Caco-2 (cell line): ENCODE data around the gene NAV3. TPM values are rescaled to one million over a fixed set of nuclear protein-coding genes. Genes with fewer than 3 reads are reported as not detected.

Experiments
- BruUV-seq: library from RNA; stranded (reverse); fragments of 400-500 nt; replicated peaks from 2 replicates; lab custom pipeline; 2021; lab: Mats Ljungman, UMichigan
- CTCF ChIA-PET: fragments of 300-600 bp; sonication (Branson Sonifier 250); formaldehyde crosslinking; loops from one replicate; lab custom pipeline; 2022; ENCODE audit warnings: antibody characterized with exemption; lab: Charles Lee
- POLR2A ChIA-PET: fragments of 300-600 bp; sonication (Branson Sonifier 250); formaldehyde crosslinking; loops from one replicate; lab custom pipeline; 2022; ENCODE audit warnings: antibody characterized with exemption; lab: Charles Lee
- DNase-seq, 2 experiments: peaks; one replicate each; pipeline versions ENCODE4 v3.0.0 to v3.0.0-alpha.2; 2020 to 2022
- H3K27me3 ChIP-seq: replicated peaks from 2 replicates; pipeline ENCODE4 v1.6.0; 2011; ENCODE audit warnings: low read length; ENCODE audit not compliant: control insufficient read depth, insufficient read depth
- H3K36me3 ChIP-seq: 2 replicates; pipeline ENCODE4 v1.5.1; 2011; ENCODE audit warnings: low read length; ENCODE audit not compliant: control insufficient read depth, insufficient read depth
- H3K4me1 ChIP-seq: fragments of 250-450 bp; sonication (Bioruptor Pico); 2 replicates; pipeline ENCODE4 v1.5.1; 2020; ENCODE audit warnings: mild to moderate bottlenecking
- H3K4me3 ChIP-seq: 2 replicates; pipeline ENCODE4 v1.5.1; 2011; ENCODE audit warnings: low read depth, mild to moderate bottlenecking, control low read depth, low read length
- H3K9me3 ChIP-seq: fragments of 250-450 bp; sonication (Bioruptor Pico); 2 replicates; pipeline ENCODE4 v1.5.1; 2020; ENCODE audit warnings: mild to moderate bottlenecking, moderate library complexity
- H3K27ac Mint-ChIP-seq: one replicate; pipeline ENCODE4 v1.8.0; 2022; ENCODE audit warnings: mixed read lengths; ENCODE audit not compliant: unreplicated experiment
- H3K27me3 Mint-ChIP-seq: one replicate; pipeline ENCODE4 v1.8.0; 2022; ENCODE audit warnings: mixed read lengths; ENCODE audit not compliant: insufficient read depth, unreplicated experiment
- H3K36me3 Mint-ChIP-seq: one replicate; pipeline ENCODE4 v1.8.0; 2022; ENCODE audit warnings: mild to moderate bottlenecking, mixed read lengths; ENCODE audit not compliant: insufficient read depth, unreplicated experiment
- H3K4me1 Mint-ChIP-seq: one replicate; pipeline ENCODE4 v1.8.0; 2022; ENCODE audit warnings: low read depth, mixed read lengths; ENCODE audit not compliant: unreplicated experiment
- H3K4me3 Mint-ChIP-seq: one replicate; pipeline ENCODE4 v1.8.0; 2022; ENCODE audit warnings: mild to moderate bottlenecking, moderate library complexity, mixed read lengths; ENCODE audit not compliant: unreplicated experiment
- H3K9me3 Mint-ChIP-seq: one replicate; pipeline ENCODE4 v1.8.0; 2022; ENCODE audit warnings: mixed read lengths; ENCODE audit not compliant: unreplicated experiment
- CTCF ChIP-seq, 2 experiments: fragments of 200-600 bp in 1 of 2; IDR thresholded peaks; 1 replicate in 1 of 2; 2 replicates in 1 of 2; pipeline versions ENCODE4 v1.5.1 to v1.8.0; 2011 to 2022; ENCODE audit warnings: antibody characterized with exemption in 1 of 2, control low read depth in 1 of 2, inconsistent platforms in 1 of 2, low read depth in 1 of 2, low read length in 1 of 2, mild to moderate bottlenecking in 1 of 2, moderate library complexity in 1 of 2; ENCODE audit not compliant: insufficient read depth in 1 of 2, severe bottlenecking in 1 of 2, unreplicated experiment in 1 of 2
- intact Hi-C: fragments of 100-400 bp; cut with micrococcal nuclease; formaldehyde crosslinking; loops from one replicate; pipeline ENCODE4 v1.10.0; 2022; ENCODE audit not compliant: unreplicated experiment
- total RNA-seq: library from RNA; stranded (reverse); gene quantifications from 2 replicates; pipeline ENCODE4 v1.2.3, GENCODE V29; 2022

The NAV3 gene
- total RNA-seq, 1 experiment from 2014 or later, result 0.45 TPM

- DNase-seq, result no peak
- ChIA-PET CTCF (no interaction called here), POLR2A (no interaction called here)
- H3K27me3 ChIP-seq, result no peaks in the 10 kb centered on the region
- peaks cover 7% of the 10 kb centered on the region for H3K27me3 Mint-ChIP-seq
- no peaks in the 10 kb centered on the region for H3K4me1 Mint-ChIP-seq
- no peak overlapping the region for H3K27ac Mint-ChIP-seq
- H3K9me3 ChIP-seq, result no peaks in the 10 kb centered on the region
- TF ChIP-seq CTCF (IDR thresholded peaks at IDR 0.05; ENCODE audit: insufficient read depth in 1 of 2, low read depth in 1 of 2, low read length in 1 of 2, severe bottlenecking in 1 of 2, unreplicated experiment in 1 of 2), result no peak
- H3K36me3 ChIP-seq, result no peaks in the 10 kb centered on the region
- no peaks in the 10 kb centered on the region for H3K4me1 ChIP-seq
- no TSS peak for BruUV-seq
- H3K9me3 Mint-ChIP-seq, result no peaks in the 10 kb centered on the region
- H3K36me3 Mint-ChIP-seq, result no peaks in the 10 kb centered on the region
- no peak overlapping the region for H3K4me3 ChIP-seq
- H3K4me3 Mint-ChIP-seq, result no peak overlapping the region
- intact Hi-C loops, result no loop called here
These were observed 88.8 kb downstream of the NAV3 start for GRCh38 chr12:77919450-77919849.

GRCh38 chr12:77923882-77924281, 93.2 kb downstream of the NAV3 start:
- no TSS peak for BruUV-seq
- CTCF ChIA-PET, result no interaction called here
- POLR2A ChIA-PET, result no interaction called here
- Mint-ChIP-seq H3K27ac (no peak overlapping the region), H3K4me3 (no peak overlapping the region), H3K36me3 (no peaks in the 10 kb centered on the region), H3K4me1 (no peaks in the 10 kb centered on the region), H3K27me3 (no peaks in the 10 kb centered on the region), H3K9me3 (no peaks in the 10 kb centered on the region)
- H3K4me3 ChIP-seq, result no peak overlapping the region
- intact Hi-C loops, result no loop called here
- H3K9me3 ChIP-seq, result no peaks in the 10 kb centered on the region
- no peak for DNase-seq
- no peaks in the 10 kb centered on the region for H3K27me3 ChIP-seq
- no peaks in the 10 kb centered on the region for H3K36me3 ChIP-seq
- no peaks in the 10 kb centered on the region for H3K4me1 ChIP-seq
- no peak for TF ChIP-seq CTCF (IDR thresholded peaks at IDR 0.05; ENCODE audit: insufficient read depth in 1 of 2, low read depth in 1 of 2, low read length in 1 of 2, severe bottlenecking in 1 of 2, unreplicated experiment in 1 of 2)

- no peaks in the 10 kb centered on the region for H3K27me3 Mint-ChIP-seq
- H3K27me3 ChIP-seq, result no peaks in the 10 kb centered on the region
- no TSS peak for BruUV-seq
- DNase-seq, result no peak
- H3K36me3 Mint-ChIP-seq, result no peaks in the 10 kb centered on the region
- H3K9me3 Mint-ChIP-seq, result no peaks in the 10 kb centered on the region
- no peaks in the 10 kb centered on the region for H3K36me3 ChIP-seq
- H3K9me3 ChIP-seq, result no peaks in the 10 kb centered on the region
- POLR2A ChIA-PET, result no interaction called here
- intact Hi-C loops, result loop anchor here (1.0 to 5.0 kb wide), 3 partner anchors 82 to 772 kb away; no protein-coding TSS in a partner anchor
- H3K4me3 ChIP-seq, result no peak overlapping the region
- no peak for TF ChIP-seq CTCF (IDR thresholded peaks at IDR 0.05; ENCODE audit: insufficient read depth in 1 of 2, low read depth in 1 of 2, low read length in 1 of 2, severe bottlenecking in 1 of 2, unreplicated experiment in 1 of 2)
- no peaks in the 10 kb centered on the region for H3K4me1 Mint-ChIP-seq
- H3K27ac Mint-ChIP-seq, result no peak overlapping the region
- H3K4me3 Mint-ChIP-seq, result no peak overlapping the region
- no peaks in the 10 kb centered on the region for H3K4me1 ChIP-seq
- CTCF ChIA-PET, result interaction anchor here (0.6 to 0.7 kb wide), 3 partner anchors 103 to 805 kb away, joined by 3 to 7 read pairs (median 3); no protein-coding TSS in a partner anchor
These were observed 94.0 kb downstream of the NAV3 start for GRCh38 chr12:77924703-77925102.
